Uterus (tissue), 2 donors: ENCODE measurements around the gene GOLIM4.

Experiments used
- POLR2A ChIP-seq, 2 donors: fragments of 450-650 bp; IDR thresholded peaks; one replicate each; pipeline ENCODE4 v1.6.1; 2016; ENCODE audit warnings: antibody characterized with exemption in 2 of 2, mild to moderate bottlenecking in 1 of 2, moderate library complexity in 1 of 2
- TF ChIP-seq, protein P1 (sequence below), 4 experiments: fragments of 200-600 bp in 2 of 4; fragments of 450-650 bp in 2 of 4; sonication (generic) in 2 of 4; IDR thresholded peaks; one replicate each; pipeline ENCODE4 v1.5.1; 2016 to 2019; ENCODE audit warnings: antibody characterized with exemption in 4 of 4, mild to moderate bottlenecking in 2 of 4, moderate library complexity in 1 of 4

DNA sequence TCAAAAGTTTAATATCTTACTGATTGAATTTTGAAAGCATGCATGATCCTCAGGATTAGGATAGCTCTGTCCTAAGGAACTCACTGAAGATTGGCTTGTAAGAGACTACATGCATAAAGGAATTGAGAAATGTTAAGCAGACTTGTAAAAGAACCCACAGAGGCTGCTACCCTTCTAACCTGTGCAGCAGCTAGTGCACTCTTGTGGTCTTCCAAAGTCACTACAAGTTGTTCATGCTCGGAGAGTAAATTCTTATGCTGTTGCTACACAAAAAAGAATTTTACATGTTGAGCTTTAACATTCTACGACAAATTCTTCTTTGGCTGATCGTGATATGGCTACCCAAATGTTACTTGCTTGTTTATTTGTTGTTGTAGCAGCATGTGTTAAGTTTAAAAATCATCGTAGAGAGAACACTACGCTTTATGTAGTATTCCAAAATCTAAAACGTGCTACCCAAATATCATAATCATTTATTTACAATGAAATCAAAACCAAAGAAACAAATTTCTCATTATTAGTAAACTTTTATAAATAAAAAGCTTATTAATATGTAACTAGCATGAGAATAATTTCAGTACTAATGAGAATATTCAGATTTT, 55.0 kb downstream of the GOLIM4 start:
- no peak for TF ChIP-seq POLR2A (IDR thresholded peaks at IDR 0.05)
- TF ChIP-seq, protein P1, sequence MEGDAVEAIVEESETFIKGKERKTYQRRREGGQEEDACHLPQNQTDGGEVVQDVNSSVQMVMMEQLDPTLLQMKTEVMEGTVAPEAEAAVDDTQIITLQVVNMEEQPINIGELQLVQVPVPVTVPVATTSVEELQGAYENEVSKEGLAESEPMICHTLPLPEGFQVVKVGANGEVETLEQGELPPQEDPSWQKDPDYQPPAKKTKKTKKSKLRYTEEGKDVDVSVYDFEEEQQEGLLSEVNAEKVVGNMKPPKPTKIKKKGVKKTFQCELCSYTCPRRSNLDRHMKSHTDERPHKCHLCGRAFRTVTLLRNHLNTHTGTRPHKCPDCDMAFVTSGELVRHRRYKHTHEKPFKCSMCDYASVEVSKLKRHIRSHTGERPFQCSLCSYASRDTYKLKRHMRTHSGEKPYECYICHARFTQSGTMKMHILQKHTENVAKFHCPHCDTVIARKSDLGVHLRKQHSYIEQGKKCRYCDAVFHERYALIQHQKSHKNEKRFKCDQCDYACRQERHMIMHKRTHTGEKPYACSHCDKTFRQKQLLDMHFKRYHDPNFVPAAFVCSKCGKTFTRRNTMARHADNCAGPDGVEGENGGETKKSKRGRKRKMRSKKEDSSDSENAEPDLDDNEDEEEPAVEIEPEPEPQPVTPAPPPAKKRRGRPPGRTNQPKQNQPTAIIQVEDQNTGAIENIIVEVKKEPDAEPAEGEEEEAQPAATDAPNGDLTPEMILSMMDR (IDR thresholded peaks at IDR 0.05), result peak in 1 of 4 experiments; percentile 5
